HG03045 (cell line): ENCODE data around the gene ACY1.
A peak's percentile ranks its signal among the peaks of the same experiment; 100 is the strongest.

ENCODE experiments used
- ATAC-seq: cut with Tn5 transposase; IDR thresholded peaks from one replicate; pipeline ENCODE4 v1.9.1; 2021; ENCODE audit warnings: mild to moderate bottlenecking, moderate library complexity; ENCODE audit not compliant: unreplicated experiment

The ACY1 gene

GRCh38 chr3:51982838-51983577, at the start of gene ACY1:
Gene ACY1 (plus strand): TSS chr3:51983535. CDS start chr3:51984065, 530 bp downstream.
- ATAC-seq = peak; percentile 77

- ATAC-seq = no peak
Measured at GRCh38 chr3:51934139-51934850, 49.0 kb upstream of the ACY1 start.

DNA sequence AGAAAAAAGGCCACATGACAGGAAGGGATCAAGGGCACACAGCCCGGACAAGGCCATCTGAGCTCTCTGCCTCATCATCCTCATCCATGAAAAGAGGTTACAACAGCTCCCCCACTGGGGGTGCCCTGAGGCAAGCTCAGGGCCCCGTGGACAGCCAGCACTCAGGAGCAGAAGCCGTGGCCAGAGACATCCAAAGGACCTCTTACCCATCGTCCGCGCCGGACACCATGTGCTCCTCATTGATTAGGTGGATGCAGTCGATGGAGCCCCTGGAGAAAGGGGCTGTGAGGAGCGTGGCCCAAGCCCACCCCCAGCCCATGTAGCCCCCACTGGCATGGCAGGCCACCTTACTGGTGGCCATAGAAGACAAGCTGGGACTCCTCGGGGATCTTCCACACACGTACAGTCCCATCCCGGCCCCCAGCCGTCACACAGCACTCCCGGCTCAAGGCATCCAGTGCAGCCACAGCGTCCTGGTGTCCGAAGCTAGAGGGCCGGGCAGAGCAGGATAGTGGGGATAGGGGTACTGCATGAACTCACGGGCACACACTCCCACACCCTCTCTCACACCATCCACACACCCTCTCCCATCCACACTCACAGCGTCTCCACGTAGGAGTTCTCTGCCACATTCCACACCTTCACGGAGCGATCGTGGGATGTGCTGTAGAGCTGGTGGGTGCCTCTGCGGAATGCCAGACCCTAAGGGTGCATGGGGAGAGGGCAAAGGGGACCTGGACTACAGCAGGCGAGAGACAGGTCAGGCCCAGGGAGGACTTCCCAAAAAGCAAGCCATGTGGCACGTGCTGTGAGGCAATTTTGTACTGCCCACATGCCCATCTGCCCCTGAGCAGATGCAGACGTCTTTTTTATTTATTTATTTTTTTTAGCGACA, 48.1 kb upstream of the ACY1 start:
- ATAC-seq = no peak

DNA sequence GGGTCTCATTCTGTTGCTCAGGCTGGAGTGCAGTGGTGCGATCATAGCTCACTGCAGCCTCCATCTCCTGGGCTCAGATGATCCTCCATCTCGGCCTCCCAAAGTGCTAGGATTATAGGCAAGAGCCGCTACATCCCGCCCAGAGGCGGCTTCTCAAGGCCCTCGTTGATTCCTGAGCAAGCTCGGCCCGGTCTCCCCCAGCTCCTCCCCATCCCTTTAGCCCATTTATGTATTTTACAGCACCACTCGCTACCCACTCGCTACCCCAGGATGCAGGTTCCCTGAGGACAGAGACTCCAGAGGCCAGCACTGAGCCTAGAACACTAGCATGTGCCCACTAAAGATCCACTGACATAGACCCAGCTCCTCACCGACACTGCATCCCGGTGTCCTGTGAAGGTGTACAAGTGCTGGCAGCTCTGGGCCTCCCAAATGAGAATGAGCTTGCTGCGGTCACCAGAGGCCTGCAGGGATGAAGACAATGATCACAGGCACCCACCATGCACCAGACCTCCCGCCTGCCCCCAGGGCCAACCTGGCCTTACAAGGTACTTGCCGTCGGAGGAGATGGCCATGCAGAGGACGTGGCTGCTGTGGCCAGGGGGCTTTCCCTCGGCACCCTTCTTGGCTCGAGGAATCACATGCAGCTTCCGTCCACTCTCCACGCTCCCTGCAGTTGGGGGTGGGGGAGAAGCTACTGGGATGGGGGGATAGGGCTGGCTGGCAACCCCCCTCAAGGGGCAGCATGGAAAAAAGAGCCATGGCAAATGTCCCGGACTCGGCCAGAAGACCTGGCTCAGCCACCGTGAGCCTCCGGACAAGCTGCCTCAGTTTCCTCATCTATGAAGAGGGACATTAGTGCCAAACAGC, 47.2 kb upstream of the ACY1 start:
- no peak for ATAC-seq

- no peak for ATAC-seq
Measured at GRCh38 chr3:51937014-51937413, 46.3 kb upstream of the ACY1 start.

- no peak for ATAC-seq
Measured at GRCh38 chr3:51937611-51938450, 45.5 kb upstream of the ACY1 start.

- ATAC-seq = no peak
Measured at GRCh38 chr3:51938780-51939425, 44.4 kb upstream of the ACY1 start.

- ATAC-seq = no peak
Measured at GRCh38 chr3:51940648-51941462, 42.5 kb upstream of the ACY1 start.

DNA sequence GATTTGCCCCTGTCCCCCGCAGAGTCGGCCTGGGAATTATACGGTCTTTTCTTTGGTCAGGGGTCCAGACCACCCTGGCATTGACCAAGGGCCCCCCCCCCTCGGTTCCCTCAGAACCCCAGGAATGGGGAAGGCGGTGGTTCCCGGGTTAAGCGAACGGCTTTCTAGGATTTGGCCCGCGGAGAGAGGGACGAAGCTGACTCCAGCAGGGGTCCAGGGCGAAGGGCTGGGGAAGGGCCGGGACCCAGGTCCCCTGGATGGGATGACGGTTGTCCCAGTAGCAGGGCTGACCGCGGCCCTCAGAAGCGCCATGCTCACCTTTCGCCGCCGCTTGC, 41.9 kb upstream of the ACY1 start:
- ATAC-seq = no peak

DNA sequence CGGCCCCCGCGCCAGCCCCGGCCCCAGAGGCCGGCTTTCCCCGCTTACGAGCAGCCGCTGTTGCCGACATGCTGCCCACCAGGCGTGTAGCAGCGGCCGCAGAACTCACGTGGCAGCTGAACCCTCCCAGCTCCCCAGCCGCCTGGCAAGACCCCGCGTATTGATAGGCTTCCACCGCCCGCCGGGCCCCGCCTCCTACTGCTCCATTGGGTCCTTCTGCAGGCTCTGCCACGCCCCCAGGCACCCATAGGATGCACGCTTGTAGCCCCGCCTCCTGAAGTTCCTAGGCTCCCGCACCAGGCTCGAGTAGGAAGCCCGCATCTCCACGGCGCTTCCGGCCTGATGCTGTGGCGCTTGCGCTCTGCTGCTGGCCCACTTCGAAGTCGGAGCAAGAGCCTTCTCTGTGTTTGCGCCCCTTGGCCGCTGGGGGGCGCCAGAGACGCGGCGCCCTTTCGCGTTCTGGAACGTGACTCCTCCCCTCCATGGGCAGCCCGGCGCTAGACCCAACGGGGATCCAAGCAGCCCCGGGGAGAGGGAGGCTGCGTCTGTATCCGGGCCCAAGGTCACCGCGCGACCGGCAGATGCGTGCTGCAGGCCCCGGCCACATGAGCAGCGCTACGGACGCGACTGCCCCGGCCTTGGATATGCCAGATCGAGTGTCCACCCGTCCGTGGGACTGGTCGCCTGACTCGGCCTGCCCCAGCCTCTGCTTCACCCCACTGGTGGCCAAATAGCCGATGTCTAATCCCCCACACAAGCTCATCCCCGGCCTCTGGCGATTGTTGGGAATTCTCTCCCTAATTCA, 41.3 kb upstream of the ACY1 start, which contains the start of the genes PARP3 and RRP9:
Gene PARP3, plus strand, starts transcription at position 566 of the 805 bp plus-strand sequence. CDS start 993 bp downstream, outside the sequence.
Gene RRP9, minus strand, starts transcription at position 107 of the 805 bp plus-strand sequence. Its CDS starts 37 bp downstream, at position 70.
- ATAC-seq = peak; percentile 89

DNA sequence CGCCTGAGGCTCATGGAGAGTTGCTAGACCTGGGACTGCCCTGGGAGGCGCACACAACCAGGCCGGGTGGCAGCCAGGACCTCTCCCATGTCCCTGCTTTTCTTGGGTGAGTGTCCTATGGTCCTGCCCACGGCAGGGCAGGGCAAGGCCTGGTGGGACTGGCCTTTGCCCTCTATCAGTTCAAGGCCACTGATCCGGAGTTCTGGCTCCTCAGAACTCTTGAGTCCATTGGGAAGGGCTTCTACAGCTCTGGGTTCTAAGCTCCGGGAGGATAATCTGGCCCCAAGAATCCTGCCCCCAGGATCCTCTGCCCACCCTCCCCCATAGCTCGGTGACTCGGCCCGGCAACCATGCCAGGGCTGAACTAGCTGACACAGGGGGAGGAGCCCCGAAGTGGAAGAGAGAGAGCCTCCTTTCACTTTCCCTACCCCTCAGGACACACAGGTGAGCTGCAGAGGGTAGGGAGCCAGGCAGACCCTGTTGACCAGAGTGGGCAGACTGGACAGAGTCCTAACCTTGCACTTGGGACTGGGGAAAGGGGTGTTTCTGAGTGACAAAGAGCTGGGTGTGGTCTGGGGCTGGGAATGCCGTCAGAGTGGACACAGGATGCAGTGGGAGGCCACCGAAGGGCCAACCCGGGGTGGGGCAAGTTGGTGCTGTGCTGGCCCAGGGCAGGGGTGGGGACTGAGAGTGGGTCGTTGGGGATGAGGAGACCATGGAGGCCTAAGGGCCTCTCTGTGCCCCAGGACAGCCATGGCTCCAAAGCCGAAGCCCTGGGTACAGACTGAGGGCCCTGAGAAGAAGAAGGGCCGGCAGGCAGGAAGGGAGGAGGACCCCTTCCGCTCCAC, 40.5 kb upstream of the ACY1 start:
- peak; percentile 26 for ATAC-seq

- no peak for ATAC-seq
Measured at GRCh38 chr3:51943451-51944391, 39.6 kb upstream of the ACY1 start.

DNA sequence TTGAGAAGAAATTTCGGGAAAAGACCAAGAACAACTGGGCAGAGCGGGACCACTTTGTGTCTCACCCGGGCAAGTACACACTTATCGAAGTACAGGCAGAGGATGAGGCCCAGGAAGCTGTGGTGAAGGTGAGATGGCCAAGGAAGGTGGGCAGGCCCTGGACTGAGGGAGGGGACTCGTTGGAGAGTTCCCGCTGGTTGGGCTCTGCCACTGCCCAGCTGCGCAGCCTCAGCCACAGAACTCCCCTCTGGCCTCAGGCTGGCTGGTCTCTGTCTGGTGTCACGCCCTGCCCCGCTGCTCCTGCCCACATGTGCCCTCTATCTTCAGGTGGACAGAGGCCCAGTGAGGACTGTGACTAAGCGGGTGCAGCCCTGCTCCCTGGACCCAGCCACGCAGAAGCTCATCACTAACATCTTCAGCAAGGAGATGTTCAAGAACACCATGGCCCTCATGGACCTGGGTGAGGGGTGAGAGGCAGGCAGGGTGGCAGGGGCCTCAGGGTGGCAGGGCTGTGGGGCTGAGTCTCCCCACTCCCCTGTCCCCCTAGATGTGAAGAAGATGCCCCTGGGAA, 38.8 kb upstream of the ACY1 start:
- ATAC-seq = no peak

DNA sequence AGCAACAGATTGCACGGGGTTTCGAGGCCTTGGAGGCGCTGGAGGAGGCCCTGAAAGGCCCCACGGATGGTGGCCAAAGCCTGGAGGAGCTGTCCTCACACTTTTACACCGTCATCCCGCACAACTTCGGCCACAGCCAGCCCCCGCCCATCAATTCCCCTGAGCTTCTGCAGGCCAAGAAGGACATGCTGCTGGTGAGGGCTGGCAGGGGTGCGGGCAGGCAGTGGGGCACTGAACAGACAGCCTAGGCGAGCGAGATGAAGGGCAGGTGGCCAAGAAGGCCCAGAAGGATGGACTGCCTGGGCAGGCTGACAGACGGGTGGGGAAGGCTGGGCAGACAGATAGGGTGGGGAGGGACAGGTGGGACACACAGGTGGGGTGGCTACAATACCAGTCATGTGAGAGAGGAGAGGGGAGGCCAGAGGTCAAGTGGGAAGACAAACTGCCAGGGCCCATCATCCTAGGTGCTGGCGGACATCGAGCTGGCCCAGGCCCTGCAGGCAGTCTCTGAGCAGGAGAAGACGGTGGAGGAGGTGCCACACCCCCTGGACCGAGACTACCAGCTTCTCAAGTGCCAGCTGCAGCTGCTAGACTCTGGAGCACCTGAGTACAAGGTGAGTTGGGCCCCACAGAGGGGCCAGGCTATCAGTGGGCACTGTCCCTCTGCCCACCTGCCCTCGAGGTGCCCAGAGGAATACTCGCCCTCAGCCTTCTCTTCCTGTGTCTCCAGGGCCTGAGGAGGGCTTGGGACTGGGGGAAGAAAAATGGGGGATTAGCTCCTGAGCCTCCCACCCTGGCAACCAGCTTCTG, 38.1 kb upstream of the ACY1 start:
- ATAC-seq = no peak
